Pancreas (tissue), 10 donors: Measurements from ENCODE around the gene C11orf21. TPM values are rescaled to one million over a fixed set of nuclear protein-coding genes. Genes with fewer than 3 reads are reported as not detected.

ENCODE experiments used
- ATAC-seq, 4 donors: fragments of 200-7000 bp; cut with Tn5 transposase; one replicate each; pipeline versions ENCODE4 v1.8.0 to v1.9.1; 2020; ENCODE audit warnings: mild to moderate bottlenecking in 4 of 4, moderate library complexity in 4 of 4
- DNase-seq, 6 donors: peaks; one replicate each; pipeline ENCODE4 v3.0.0-alpha.2; 2020
- FAIRE-seq: peaks from 2 replicates; lab custom pipeline; 2012; peaks lifted over from hg19 to GRCh38; lab: Jason Lieb, UNC
- H3K27ac ChIP-seq, 4 donors: fragments of 200-600 bp; sonication (generic); 1 replicate in 3 of 4; 2 replicates in 1 of 4; pipeline versions ENCODE4 v1.5.0 to v1.8.0; 2020
- H3K27me3 ChIP-seq, 4 donors: fragments of 200-600 bp; one replicate each; pipeline ENCODE4 v1.8.0; 2021
- H3K36me3 ChIP-seq, 3 donors: fragments of 200-600 bp; sonication (generic) in 1 of 3; one replicate each; pipeline versions ENCODE4 v1.5.0 to v1.8.0; 2020 to 2021
- H3K4me1 ChIP-seq, 3 donors: fragments of 200-600 bp; one replicate each; pipeline ENCODE4 v1.8.0; 2021
- H3K4me3 ChIP-seq, 4 donors: fragments of 200-600 bp; sonication (generic) in 2 of 4; one replicate each; pipeline versions ENCODE4 v1.5.0 to v1.8.0; 2020 to 2021
- H3K9me3 ChIP-seq, 4 donors: fragments of 200-600 bp; one replicate each; pipeline ENCODE4 v1.8.0; 2021
- WGBS, 2 donors: extraction: QIAGEN DNeasy Blood & Tissue Kit; methylation state at CpG; one replicate each; pipeline ENCODE4 v1.1.7; 2013; 5-methylcytosine and 5-hydroxymethylcytosine counted together
- intact Hi-C, 3 donors: fragments of 100-400 bp; cut with DNase I; formaldehyde crosslinking; loops; one replicate each; pipeline versions ENCODE4 v1.11.1 to v1.14.2; 2022
- polyA plus RNA-seq, 2 donors: library from polyadenylated mRNA; stranded (reverse); fragments of 200-250 nt; gene quantifications; one replicate each; pipeline ENCODE4 v1.2.3, GENCODE V29; 2013
- total RNA-seq, 6 donors: library from RNA; stranded (reverse); fragmentation: NEBNext Ultra II Directional in 4 of 6; extraction: Animal tissue kit (Norgen Biotek cat#: 25700) in 4 of 6; gene quantifications; one replicate each; pipeline versions ENCODE4 v1.2.1 to v1.2.4, GENCODE V29; 2021 to 2023
- TF ChIP-seq, protein P1 (sequence below), 4 donors: fragments of 200-600 bp; sonication (generic) in 3 of 4; IDR thresholded peaks; one replicate each; pipeline versions ENCODE4 v1.5.0 to v1.8.0; 2021; ENCODE audit warnings: antibody characterized with exemption in 4 of 4
- donor health status: healthy with polysubstance abuse.
- donor health status: DM: no; HTN: no; CAD: no; lungs with moderate emphysema.
- donor health status: DM: no; HTN: no; CAD: no.
- donor health status: control.
- donor health status: control.
- donor health status: Bipolar disorder and iron deficiency.
- donor health status: DM: yes; HTN: yes; CAD: no.
- donor health status: DM: no; HTN: no; CAD: no.
- donor health status: DM: no; HTN: no; CAD: no.
- donor health status: DM: yes; HTN: yes; CAD: no.

The C11orf21 gene
- total and polyA plus RNA-seq, 8 donors: 0.04 to 0.80 (median 0.22) TPM

DNA sequence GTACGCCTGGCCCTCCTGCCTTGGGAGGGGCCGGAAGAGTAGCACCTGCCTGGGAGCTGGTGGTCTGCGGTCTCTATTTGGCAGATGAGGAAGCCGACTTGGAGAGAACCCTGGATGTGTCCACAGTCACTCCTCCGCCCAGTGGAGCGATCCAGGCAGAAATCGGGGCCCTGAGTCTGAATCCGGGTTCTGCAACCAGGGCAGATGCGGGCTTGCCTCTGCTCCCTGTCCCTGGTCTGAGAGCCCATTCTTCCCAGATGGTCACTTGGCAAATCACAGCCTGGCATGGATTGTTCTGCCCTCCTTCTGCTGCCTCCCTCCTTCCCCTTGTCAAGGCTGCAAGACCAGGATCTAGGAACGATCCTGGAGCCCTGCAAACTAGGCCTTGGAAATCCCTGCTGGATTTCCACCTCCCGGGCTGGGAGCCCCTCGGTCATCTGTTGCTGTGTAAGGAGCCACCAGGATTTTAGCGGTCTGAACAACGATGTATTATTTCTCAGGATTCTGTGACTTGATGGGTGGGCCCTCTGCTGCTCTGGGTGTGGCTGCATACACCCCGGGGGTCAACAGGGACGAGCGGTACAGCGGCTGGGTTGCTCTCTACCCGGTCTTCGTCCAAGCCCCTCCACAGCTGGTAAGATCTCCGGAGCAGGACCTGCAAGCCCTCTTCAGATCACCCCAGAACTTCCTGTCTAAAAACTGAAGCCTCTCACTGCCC, 29.3 kb downstream of the C11orf21 start:
- DNase-seq: peak in 1 of 6 donors; percentile 39
- H3K36me3 ChIP-seq: no peaks in the 10 kb centered on the region
- FAIRE-seq: no peak
- no peaks in the 10 kb centered on the region for H3K9me3 ChIP-seq
- H3K4me1 ChIP-seq: peaks cover 0 to 3% (median 0%) of the 10 kb centered on the region in 3 donors
- H3K4me3 ChIP-seq: no peak overlapping the region
- peaks cover 0 to 9% (median 3%) of the 10 kb centered on the region in 4 donors for H3K27me3 ChIP-seq
- WGBS, 2 donors: 78 to 88% methylated on average over 21 of the region's 21 CpGs
- no peak overlapping the region for H3K27ac ChIP-seq
- TF ChIP-seq, protein P1, sequence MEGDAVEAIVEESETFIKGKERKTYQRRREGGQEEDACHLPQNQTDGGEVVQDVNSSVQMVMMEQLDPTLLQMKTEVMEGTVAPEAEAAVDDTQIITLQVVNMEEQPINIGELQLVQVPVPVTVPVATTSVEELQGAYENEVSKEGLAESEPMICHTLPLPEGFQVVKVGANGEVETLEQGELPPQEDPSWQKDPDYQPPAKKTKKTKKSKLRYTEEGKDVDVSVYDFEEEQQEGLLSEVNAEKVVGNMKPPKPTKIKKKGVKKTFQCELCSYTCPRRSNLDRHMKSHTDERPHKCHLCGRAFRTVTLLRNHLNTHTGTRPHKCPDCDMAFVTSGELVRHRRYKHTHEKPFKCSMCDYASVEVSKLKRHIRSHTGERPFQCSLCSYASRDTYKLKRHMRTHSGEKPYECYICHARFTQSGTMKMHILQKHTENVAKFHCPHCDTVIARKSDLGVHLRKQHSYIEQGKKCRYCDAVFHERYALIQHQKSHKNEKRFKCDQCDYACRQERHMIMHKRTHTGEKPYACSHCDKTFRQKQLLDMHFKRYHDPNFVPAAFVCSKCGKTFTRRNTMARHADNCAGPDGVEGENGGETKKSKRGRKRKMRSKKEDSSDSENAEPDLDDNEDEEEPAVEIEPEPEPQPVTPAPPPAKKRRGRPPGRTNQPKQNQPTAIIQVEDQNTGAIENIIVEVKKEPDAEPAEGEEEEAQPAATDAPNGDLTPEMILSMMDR (IDR thresholded peaks at IDR 0.05): no peak
- intact Hi-C loops: no loop called here
- no peak for ATAC-seq

GRCh38 chr11:2271327-2272227, 30.1 kb downstream of the C11orf21 start:
- intact Hi-C loops: no loop called here
- Histone ChIP-seq H3K9me3 (no peaks in the 10 kb centered on the region), H3K27me3 (peaks cover 0 to 9% (median 3%) of the 10 kb centered on the region in 4 donors), H3K4me3 (no peak overlapping the region), H3K4me1 (peaks cover 0 to 3% (median 0%) of the 10 kb centered on the region in 3 donors), H3K36me3 (no peaks in the 10 kb centered on the region), H3K27ac (no peak overlapping the region)
- DNase-seq (peak in 2 of 6 donors; percentile 15 to 52), FAIRE-seq (no peak), ATAC-seq (no peak)
- TF ChIP-seq, protein P1 (IDR thresholded peaks at IDR 0.05): no peak
- WGBS, 2 donors: 30 to 31% methylated on average over 40 to 45 of the region's 45 CpGs

DNA sequence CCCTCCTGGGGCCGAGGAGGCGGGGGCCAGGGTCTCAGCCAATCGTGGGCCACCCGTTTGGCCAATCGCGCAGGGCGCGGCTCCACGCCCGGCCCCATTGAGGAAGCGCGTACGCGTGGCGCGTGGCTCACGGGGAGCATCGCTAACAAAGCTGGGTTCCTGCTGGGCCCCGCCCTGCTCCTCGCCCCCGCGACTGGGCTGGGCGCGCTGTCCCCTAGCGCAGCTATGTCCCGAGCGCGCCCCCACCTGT, 30.7 kb downstream of the C11orf21 start:
- TF ChIP-seq, protein P1 (IDR thresholded peaks at IDR 0.05): no peak
- no peaks in the 10 kb centered on the region for H3K9me3 ChIP-seq
- ATAC-seq (peak in 3 of 4 donors; percentile 13 to 47 (median 22)), FAIRE-seq (no peak), DNase-seq (peak in 1 of 6 donors; percentile 61)
- peak overlapping the region in 1 of 4 donors; percentile 51 for H3K4me3 ChIP-seq
- intact Hi-C loops: no loop called here
- peaks cover 0 to 9% (median 3%) of the 10 kb centered on the region in 4 donors for H3K27me3 ChIP-seq
- H3K36me3 ChIP-seq: no peaks in the 10 kb centered on the region
- WGBS, 2 donors: 5% methylated on average over 27 to 28 of the region's 28 CpGs
- peaks cover 0 to 3% (median 0%) of the 10 kb centered on the region in 3 donors for H3K4me1 ChIP-seq
- H3K27ac ChIP-seq: no peak overlapping the region

GRCh38 chr11:2270322-2271076, 31.2 kb downstream of the C11orf21 start, which contains the start of gene ASCL2:
ASCL2 (minus strand) TSS chr11:2270588; CDS start chr11:2270332, 256 bp downstream.
- TF ChIP-seq, protein P1 (IDR thresholded peaks at IDR 0.05): no peak
- H3K36me3 ChIP-seq: no peaks in the 10 kb centered on the region
- peak in 1 of 4 donors; percentile 10 for ATAC-seq
- no peaks in the 10 kb centered on the region for H3K9me3 ChIP-seq
- peak within 1 kb of the TSS; percentile 10 to 51 (median 28) for H3K4me3 ChIP-seq
- H3K27ac ChIP-seq: peak within 1 kb of the TSS; percentile 5 to 67 (median 37)
- 3 to 4% methylated on average over 75 to 89 of the region's 89 CpGs for WGBS, 2 donors
- peak in 1 of 6 donors; percentile 61 for DNase-seq
- intact Hi-C loops: no loop called here
- peaks cover 0 to 3% (median 0%) of the 10 kb centered on the region in 3 donors for H3K4me1 ChIP-seq
- peaks cover 0 to 9% (median 3%) of the 10 kb centered on the region in 4 donors for H3K27me3 ChIP-seq
- FAIRE-seq: no peak
